Spinal cord (tissue), 10 donors: ENCODE measurements around the gene PIK3C2A. TPM values are rescaled to one million over a fixed set of nuclear protein-coding genes. Genes with fewer than 3 reads are reported as not detected.

Experiments
- DNase-seq, 6 donors: peaks; one replicate each; pipeline versions ENCODE4 v3.0.0 to v3.0.0-alpha.2; 2013 to 2015; ENCODE audit warnings: low spot score in 6 of 6, low read depth in 4 of 6
- H3K27ac ChIP-seq: one replicate; pipeline ENCODE4 v1.5.1; 2013; ENCODE audit warnings: low read depth, low read length, control low read depth
- H3K27me3 ChIP-seq: one replicate; pipeline ENCODE4 v1.6.1; 2013; ENCODE audit warnings: low read length; ENCODE audit not compliant: control insufficient read depth, insufficient read depth
- H3K36me3 ChIP-seq: one replicate; pipeline ENCODE4 v1.6.1; 2013; ENCODE audit warnings: low read length; ENCODE audit not compliant: control insufficient read depth, insufficient read depth
- H3K4me1 ChIP-seq: one replicate; pipeline ENCODE4 v1.6.1; 2013; ENCODE audit warnings: low read length; ENCODE audit not compliant: control insufficient read depth, insufficient read depth
- H3K4me3 ChIP-seq: one replicate; pipeline ENCODE4 v1.5.1; 2013; ENCODE audit warnings: low read depth, low read length, control low read depth
- H3K9me3 ChIP-seq: one replicate; pipeline ENCODE4 v1.6.1; 2013; ENCODE audit warnings: low read length; ENCODE audit not compliant: control insufficient read depth, insufficient read depth
- WGBS: methylation state at CpG from one replicate; pipeline ENCODE4 v1.1.5; 2013; ENCODE audit warnings: missing lambda C conversion rate; ENCODE audit not compliant: insufficient coverage; 5-methylcytosine and 5-hydroxymethylcytosine counted together
- polyA plus RNA-seq, 2 donors: library from polyadenylated mRNA; unstranded; fragments of 120-200 nt; gene quantifications; one replicate each; pipeline ENCODE4 v1.2.1, GENCODE V29; 2013; ENCODE audit not compliant: insufficient read length in 2 of 2
- total RNA-seq, 2 donors: library from RNA; depleted of rRNA in 1 of 2; stranded (reverse); fragments of 120-200 nt in 1 of 2; fragments of >200 nt in 1 of 2; gene quantifications; one replicate each; pipeline versions ENCODE4 v1.2.3 to v1.2.4, GENCODE V29; 2013 to 2014
- donor health status: healthy.

The PIK3C2A gene
- total and polyA plus RNA-seq, 4 donors = 25.1 to 72.1 (median 54.6) TPM

- no peak overlapping the region for H3K27ac ChIP-seq
- DNase-seq = no peak
- no peaks in the 10 kb centered on the region for H3K4me1 ChIP-seq
- H3K9me3 ChIP-seq = no peaks in the 10 kb centered on the region
- H3K4me3 ChIP-seq = no peak overlapping the region
- H3K27me3 ChIP-seq = no peaks in the 10 kb centered on the region
- peaks cover 3% of the 10 kb centered on the region for H3K36me3 ChIP-seq
- no CpG with 5 or more reads among the region's 1 CpG for WGBS
These were observed 43.2 kb downstream of the PIK3C2A start for GRCh38 chr11:17164361-17165246.

- Histone ChIP-seq H3K27me3 (no peaks in the 10 kb centered on the region), H3K9me3 (no peaks in the 10 kb centered on the region), H3K27ac (no peak overlapping the region), H3K36me3 (peaks cover 3% of the 10 kb centered on the region), H3K4me1 (no peaks in the 10 kb centered on the region), H3K4me3 (no peak overlapping the region)
- WGBS = no CpG with 5 or more reads among the region's 2 CpGs
- no peak for DNase-seq
These were observed 44.0 kb downstream of the PIK3C2A start for GRCh38 chr11:17163736-17164135.

- WGBS = 86% methylated on average over 3 of the region's 5 CpGs
- H3K4me1 ChIP-seq = no peaks in the 10 kb centered on the region
These were observed 44.5 kb downstream of the PIK3C2A start for GRCh38 chr11:17163291-17163690.

GRCh38 chr11:17162376-17162775, 45.4 kb downstream of the PIK3C2A start:
- Histone ChIP-seq H3K27me3 (no peaks in the 10 kb centered on the region), H3K36me3 (no peaks in the 10 kb centered on the region), H3K27ac (no peak overlapping the region), H3K9me3 (no peaks in the 10 kb centered on the region), H3K4me3 (no peak overlapping the region), H3K4me1 (no peaks in the 10 kb centered on the region)
- WGBS = 52% methylated on average over 2 of the region's 2 CpGs
- DNase-seq = no peak

More at GRCh38 chr11:17163291-17163690, 44.5 kb downstream of the PIK3C2A start:
- Histone ChIP-seq H3K27me3 (no peaks in the 10 kb centered on the region), H3K27ac (no peak overlapping the region), H3K36me3 (peaks cover 2% of the 10 kb centered on the region), H3K4me3 (no peak overlapping the region), H3K9me3 (no peaks in the 10 kb centered on the region)
- DNase-seq = no peak

- Histone ChIP-seq H3K36me3 (no peaks in the 10 kb centered on the region), H3K9me3 (no peaks in the 10 kb centered on the region), H3K27ac (no peak overlapping the region), H3K4me3 (no peak overlapping the region), H3K4me1 (no peaks in the 10 kb centered on the region), H3K27me3 (no peaks in the 10 kb centered on the region)
- DNase-seq = no peak
- no CpG with 5 or more reads among the region's 1 CpG for WGBS
These were observed 46.3 kb downstream of the PIK3C2A start for GRCh38 chr11:17161515-17161914.

- no peaks in the 10 kb centered on the region for H3K9me3 ChIP-seq
- WGBS = 73% methylated on average over 1 of the region's 3 CpGs
- H3K27ac ChIP-seq = no peak overlapping the region
- no peaks in the 10 kb centered on the region for H3K27me3 ChIP-seq
- DNase-seq = no peak
- H3K4me1 ChIP-seq = no peaks in the 10 kb centered on the region
- no peaks in the 10 kb centered on the region for H3K36me3 ChIP-seq
- no peak overlapping the region for H3K4me3 ChIP-seq
These were observed 48.3 kb downstream of the PIK3C2A start for GRCh38 chr11:17159441-17159840.

Other genes starting within 250 kb of the PIK3C2A start
- gene PLEKHA7, start 193.6 kb downstream of the PIK3C2A start, total RNA-seq = 10 to 100 TPM; 10.1 to 10.9 TPM
- gene PLEKHA7, start 193.6 kb downstream of the PIK3C2A start, polyA plus RNA-seq = 10 to 100 TPM; 16.0 to 21.8 TPM
- gene RPS13, start 130.3 kb downstream of the PIK3C2A start, total RNA-seq = 1,000 to 10,000 TPM in 1 of 2 donors, 100 to 1,000 TPM in 1; 849 to 1,122 TPM
- 100 to 1,000 TPM; 895 to 955 TPM for gene RPS13, start 130.3 kb downstream of the PIK3C2A start, polyA plus RNA-seq
- 100 to 1,000 TPM in 1 of 2 donors, 10 to 100 TPM in 1; 100.0 to 159 TPM for gene NUCB2, start 68.8 kb upstream of the PIK3C2A start, total RNA-seq
- gene NUCB2, start 68.8 kb upstream of the PIK3C2A start, polyA plus RNA-seq = 10 to 100 TPM; 72.8 to 77.4 TPM
- 10 to 100 TPM in 1 of 2 donors, 1 to 10 TPM in 1; 6.3 to 14.4 TPM for gene NCR3LG1, start 143.8 kb upstream of the PIK3C2A start, total RNA-seq
- gene NCR3LG1, start 143.8 kb upstream of the PIK3C2A start, polyA plus RNA-seq = 1 to 10 TPM; 7.0 to 9.1 TPM
- 1 to 10 TPM; 2.1 to 5.2 TPM for gene KCNJ11, start 180.7 kb upstream of the PIK3C2A start, total RNA-seq
- gene KCNJ11, start 180.7 kb upstream of the PIK3C2A start, polyA plus RNA-seq = 10 to 100 TPM in 1 of 2 donors, 1 to 10 TPM in 1; 8.8 to 11.8 TPM